GM11168 (cell line): Measurements from ENCODE around the gene KPNA4.

ENCODE experiments used
- in situ Hi-C: fragments of 300-500 bp; cut with MboI; formaldehyde crosslinking; loops from one replicate; pipeline ENCODE4 v1.12.0; 2022; ENCODE audit warnings: low sequenced_read_pairs; ENCODE audit not compliant: unreplicated experiment

KPNA4 gene

GRCh38 chr3:160501325-160501724 lies 64.0 kb downstream of the KPNA4 start:
- in situ Hi-C loops, result no loop called here

DNA sequence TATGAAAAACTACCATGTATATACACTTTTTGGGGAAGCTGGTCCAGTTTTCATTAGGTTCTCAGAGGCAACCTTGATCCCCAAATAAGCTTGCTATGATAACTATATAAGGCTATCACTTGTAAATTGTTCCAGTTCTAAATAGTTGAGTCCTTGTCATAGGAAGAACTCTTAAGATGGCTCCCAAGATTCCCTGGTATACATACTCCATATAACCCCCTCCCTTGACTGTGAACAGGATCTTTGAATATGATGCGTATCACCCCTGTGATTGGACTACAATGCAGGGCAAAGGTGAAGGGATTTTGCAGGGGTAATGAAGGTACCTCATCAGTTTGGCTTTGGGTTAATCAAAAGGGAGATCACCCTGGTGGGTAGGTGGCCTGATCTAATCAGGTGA lies 67.2 kb downstream of the KPNA4 start:
- in situ Hi-C loops, result no loop called here

DNA sequence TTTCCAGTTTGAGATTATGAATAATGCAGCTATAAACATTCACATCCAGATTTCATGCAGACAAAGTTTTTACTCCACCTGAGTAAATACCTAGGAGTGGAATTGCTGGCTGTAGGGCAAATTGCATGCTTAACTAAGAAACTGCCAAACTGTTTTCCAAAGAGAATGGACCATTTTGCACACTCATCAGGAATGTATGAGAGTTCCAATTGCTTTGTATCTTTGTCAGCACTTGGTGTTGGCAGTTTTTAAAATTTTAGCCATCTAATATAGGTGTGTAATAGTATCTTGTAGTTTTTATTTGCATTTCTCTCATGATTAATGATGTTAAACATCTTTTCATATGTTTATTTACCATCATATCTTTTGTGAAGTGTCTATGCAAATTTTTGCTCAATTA lies 75.2 kb downstream of the KPNA4 start:
- in situ Hi-C loops, result no loop called here

- in situ Hi-C loops, result no loop called here
Measured at GRCh38 chr3:160486459-160486869, 78.9 kb downstream of the KPNA4 start.

DNA sequence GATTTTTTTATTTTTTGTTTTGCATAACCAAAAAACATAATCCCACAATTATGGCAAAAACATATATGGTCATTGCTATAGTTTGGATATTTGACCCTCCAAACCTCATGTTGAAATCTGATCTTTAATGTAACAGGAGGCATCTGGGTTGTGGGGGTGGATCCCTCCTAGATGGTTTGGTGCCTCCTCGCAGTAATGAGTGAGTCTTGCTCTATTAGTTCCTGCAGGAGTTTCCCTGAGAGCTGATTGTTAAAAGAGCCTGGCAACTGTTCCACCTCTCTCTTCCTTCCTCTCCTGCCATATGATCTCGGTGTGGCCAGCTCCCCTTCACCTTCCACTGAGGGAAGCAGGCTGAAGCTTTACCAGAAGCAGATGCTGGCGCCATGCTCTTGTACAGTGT lies 82.6 kb downstream of the KPNA4 start:
- in situ Hi-C loops, result no loop called here

DNA sequence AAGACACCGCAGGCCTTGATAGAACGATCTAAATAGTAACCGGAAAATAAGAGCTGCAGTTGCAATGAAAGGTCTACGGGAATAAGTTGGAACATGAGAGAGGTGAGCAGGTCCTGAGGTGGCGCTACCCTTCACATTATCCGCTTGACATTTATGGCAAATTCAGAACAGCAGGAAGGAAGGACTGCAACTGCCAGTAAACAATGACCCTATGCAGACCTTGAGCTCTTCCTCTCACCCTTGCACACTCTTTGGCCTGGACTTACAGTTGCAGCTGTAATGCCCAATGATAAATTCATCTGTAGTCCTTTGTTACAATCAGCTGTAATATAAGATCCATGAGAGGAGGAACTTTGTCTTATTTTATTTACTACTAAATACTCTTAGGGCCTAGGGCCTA lies 83.5 kb downstream of the KPNA4 start:
- in situ Hi-C loops, result no loop called here

GRCh38 chr3:160480931-160481330 lies 84.4 kb downstream of the KPNA4 start:
- in situ Hi-C loops, result no loop called here

DNA sequence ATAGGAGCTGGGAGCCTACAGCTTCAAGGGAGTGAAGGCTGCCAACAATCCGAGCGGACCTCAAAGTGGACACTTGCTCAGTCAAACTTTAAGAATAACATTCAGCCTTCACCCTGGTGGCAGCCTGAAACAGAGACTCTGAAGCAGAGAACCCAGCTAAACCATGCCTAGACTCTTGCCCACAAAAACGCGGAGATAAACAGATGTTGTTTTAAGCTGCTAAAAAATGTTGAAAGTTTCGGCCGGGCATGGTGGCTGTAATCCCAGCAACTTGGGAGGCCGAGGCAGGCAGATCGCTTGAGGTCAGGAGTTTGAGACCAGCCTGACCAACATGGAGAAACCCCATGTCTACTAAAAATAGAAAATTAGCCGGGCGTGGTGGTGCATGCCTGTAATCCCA lies 86.0 kb downstream of the KPNA4 start:
- in situ Hi-C loops, result no loop called here

DNA sequence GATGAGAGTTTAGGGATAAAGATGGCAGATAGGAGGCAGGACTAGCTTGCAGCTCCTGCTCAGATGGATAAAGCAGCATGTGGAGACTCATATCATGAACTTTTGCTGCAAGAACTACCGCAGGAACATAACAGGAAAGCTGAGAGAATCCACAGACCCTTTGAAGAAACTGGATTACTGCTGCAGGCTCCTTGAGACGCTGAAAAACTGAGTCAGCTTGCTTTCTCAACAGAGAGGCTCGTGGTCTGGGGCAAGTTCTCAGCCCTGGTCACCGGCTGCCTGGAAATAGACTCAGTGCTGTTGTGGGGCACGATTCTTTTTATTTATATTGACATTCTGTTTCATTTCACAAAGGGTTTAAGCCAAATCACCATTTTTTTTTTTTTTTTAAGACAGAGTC lies 87.0 kb downstream of the KPNA4 start:
- in situ Hi-C loops, result no loop called here

GRCh38 chr3:160477750-160478149 lies 87.6 kb downstream of the KPNA4 start:
- in situ Hi-C loops, result no loop called here

GRCh38 chr3:160475884-160476283 lies 89.5 kb downstream of the KPNA4 start:
- in situ Hi-C loops, result no loop called here

- in situ Hi-C loops, result no loop called here
Measured at GRCh38 chr3:160475153-160475552, 90.2 kb downstream of the KPNA4 start.

DNA sequence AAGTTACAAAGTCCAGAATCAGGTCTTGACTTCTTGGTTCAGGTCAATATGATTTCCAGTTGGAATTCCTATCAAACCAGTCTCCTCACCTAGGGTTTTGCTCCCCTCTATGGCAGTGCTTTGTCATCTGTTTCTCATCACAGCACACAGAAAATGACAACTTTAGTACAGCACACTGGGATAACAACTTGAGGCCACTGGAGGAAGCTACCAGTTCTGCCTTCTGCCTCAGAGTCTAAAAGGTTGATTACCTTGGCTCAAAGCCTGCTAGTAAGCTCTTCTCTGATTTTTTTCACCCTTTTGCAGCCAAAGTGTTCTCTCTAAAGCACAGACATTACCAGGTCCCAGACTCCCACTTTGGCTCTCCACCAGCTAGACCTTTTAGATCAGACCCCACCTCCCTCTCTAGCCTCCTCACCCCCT lies 90.9 kb downstream of the KPNA4 start:
- in situ Hi-C loops, result no loop called here

- in situ Hi-C loops, result no loop called here
Measured at GRCh38 chr3:160473978-160474377, 91.4 kb downstream of the KPNA4 start.

DNA sequence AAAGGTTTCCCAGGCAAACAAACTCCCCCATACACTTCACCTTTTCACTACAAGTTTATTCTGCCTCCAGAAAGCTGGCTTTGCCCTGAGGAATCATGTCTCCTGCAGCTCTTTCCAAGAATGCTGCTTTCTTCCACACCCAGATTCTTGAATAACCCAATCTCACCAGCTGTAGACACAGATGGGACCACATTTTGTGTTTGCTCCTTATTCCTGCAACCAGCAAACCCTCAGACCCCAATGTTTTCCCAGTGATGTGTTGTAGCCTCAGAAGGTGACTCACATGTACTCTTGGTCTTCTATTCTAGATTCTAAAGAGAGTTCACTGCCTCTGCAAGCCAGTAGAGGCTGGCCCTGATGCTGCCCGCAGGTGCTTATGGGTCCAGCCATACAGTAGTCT lies 92.2 kb downstream of the KPNA4 start:
- in situ Hi-C loops, result no loop called here

- in situ Hi-C loops, result no loop called here
Measured at GRCh38 chr3:160472344-160472743, 93.0 kb downstream of the KPNA4 start.

DNA sequence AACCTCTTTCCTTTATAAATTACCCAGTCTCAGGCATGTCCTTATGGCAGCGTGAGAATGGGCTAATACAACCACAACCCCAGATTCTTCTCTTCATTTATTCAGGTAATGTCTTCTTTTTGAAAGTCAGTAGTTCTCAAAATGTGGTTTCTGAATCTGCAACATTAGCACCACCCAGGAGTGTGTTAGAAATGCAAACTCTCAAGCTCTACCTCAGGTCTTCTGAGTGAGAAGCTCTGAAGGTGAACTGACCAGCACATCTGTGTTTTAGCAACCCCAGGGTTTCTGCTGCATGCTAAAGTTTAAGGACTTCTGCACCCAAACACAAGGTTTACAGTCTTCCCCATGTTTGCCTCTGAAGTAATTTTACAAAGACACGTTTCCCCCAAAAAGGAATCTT lies 93.5 kb downstream of the KPNA4 start:
- in situ Hi-C loops, result no loop called here

DNA sequence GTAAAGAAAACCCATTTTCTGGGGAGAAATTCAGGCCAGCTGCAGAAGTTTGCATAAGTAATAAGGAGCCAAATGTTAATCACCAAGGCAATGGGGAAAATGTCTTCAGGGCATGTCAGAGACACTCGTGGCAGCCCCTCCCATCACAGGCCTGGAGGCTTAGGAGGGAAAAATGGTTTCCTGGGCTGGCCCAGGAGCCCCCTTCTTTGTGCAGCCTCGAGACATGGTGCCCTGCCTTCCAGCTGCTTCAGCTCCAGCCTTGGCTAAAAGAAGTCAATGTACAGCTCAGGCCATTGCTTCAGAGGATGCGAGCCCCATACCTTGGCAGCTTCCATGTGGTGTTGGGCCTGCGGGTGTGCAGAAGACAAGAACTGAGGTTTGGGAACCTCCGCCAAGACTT lies 95.2 kb downstream of the KPNA4 start:
- in situ Hi-C loops, result no loop called here

DNA sequence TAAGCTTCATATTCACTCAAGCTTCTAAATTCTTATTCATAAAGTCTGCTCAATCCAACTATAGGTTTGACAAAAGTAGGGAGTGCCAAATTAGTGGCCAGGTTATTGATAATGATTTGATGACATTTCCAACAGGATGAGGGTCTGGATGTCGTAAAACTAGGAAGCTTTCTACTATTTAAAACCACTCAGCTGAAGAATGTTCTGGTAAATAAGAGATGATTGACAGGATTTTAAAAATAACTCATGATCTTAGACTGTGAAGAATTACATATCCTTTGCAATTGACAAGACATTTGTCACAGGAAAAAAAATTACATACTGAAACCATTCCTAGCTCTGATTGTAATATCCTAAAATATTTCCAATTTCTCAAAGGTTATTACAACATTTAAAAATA lies 100.4 kb downstream of the KPNA4 start:
- in situ Hi-C loops, result no loop called here

DNA sequence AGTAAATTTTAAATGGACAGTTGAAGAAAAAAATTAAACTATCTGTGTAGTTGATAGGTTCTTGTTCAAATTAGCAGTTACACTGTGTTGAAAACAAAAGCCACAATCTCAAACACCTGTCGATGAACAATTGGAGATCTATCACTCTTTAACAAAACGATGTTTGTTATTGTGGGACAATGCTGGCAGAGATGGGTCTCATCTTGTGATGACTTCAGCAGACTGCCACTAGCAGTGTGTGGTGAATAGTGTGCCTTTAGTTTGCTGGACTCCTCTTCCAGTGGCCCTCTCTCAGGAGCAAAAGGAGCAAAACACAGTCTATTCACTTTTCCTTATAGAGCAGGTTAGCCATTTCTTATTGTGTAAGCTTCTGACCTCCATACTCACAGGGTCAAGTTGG lies 101.0 kb downstream of the KPNA4 start:
- in situ Hi-C loops, result no loop called here

DNA sequence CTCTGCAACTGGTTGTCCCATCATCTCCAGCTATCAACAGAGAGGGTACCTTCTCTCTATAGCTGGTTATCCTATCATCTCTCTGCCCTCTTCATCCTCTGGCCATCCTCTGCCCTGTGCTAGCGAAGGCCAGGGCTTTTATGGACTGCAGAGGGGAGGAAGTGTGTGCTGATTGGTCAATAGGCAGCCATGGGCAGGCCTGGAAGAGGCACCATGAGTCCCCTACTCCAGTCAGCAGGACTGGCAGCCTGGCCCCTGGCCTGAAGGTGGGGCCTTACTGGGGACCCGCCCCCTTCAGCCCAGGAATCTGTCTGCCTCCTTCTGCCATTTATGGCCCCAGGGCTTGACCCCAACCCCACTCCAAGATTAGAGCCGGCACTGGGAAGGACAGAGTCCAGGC lies 105.3 kb downstream of the KPNA4 start:
- in situ Hi-C loops, result no loop called here

GRCh38 chr3:160459450-160459970 lies 105.9 kb downstream of the KPNA4 start:
- in situ Hi-C loops, result no loop called here

- in situ Hi-C loops, result no loop called here
Measured at GRCh38 chr3:160458151-160458550, 107.2 kb downstream of the KPNA4 start.
